Neural progenitor cell (in vitro differentiated cells): Measurements from ENCODE around the gene ZNRD2. TPM values are rescaled to one million over a fixed set of nuclear protein-coding genes. Genes with fewer than 3 reads are reported as not detected.
A peak's percentile ranks its signal among the peaks of the same experiment; 100 is the strongest.

Experiments
- DNase-seq: peaks from one replicate; pipeline ENCODE4 v3.0.0-alpha.2; 2016; ENCODE audit warnings: low spot score
- H2AFZ ChIP-seq: fragments of 200-600 bp; sonication (generic); replicated peaks from 2 replicates; pipeline ENCODE4 v1.6.1; 2016; ENCODE audit warnings: antibody characterized with exemption
- H3F3A ChIP-seq: fragments of 200-600 bp; sonication (generic); 2 replicates; pipeline ENCODE4 v1.6.1; 2016; ENCODE audit warnings: antibody characterized with exemption, low read depth
- H3K27ac ChIP-seq: fragments of 200-600 bp; sonication (generic); 2 replicates; pipeline ENCODE4 v1.5.1; 2016; ENCODE audit warnings: mild to moderate bottlenecking
- H3K27me3 ChIP-seq: fragments of 200-600 bp; sonication (generic); 2 replicates; pipeline ENCODE4 v1.6.1; 2016; ENCODE audit warnings: mild to moderate bottlenecking, moderate library complexity
- H3K36me3 ChIP-seq: fragments of 200-600 bp; sonication (generic); 2 replicates; pipeline ENCODE4 v1.5.1; 2016
- H3K4me1 ChIP-seq: fragments of 200-600 bp; sonication (generic); 2 replicates; pipeline ENCODE4 v1.6.1; 2016; ENCODE audit warnings: mixed run types
- H3K4me2 ChIP-seq: fragments of 200-600 bp; sonication (generic); 2 replicates; pipeline ENCODE4 v1.6.1; 2016
- H3K4me3 ChIP-seq: fragments of 200-600 bp; sonication (generic); 2 replicates; pipeline ENCODE4 v1.5.1; 2016
- H3K79me2 ChIP-seq: fragments of 200-600 bp; sonication (generic); 2 replicates; pipeline ENCODE4 v1.6.1; 2016; ENCODE audit warnings: low read depth
- H3K9ac ChIP-seq: fragments of 200-600 bp; sonication (generic); 2 replicates; pipeline ENCODE4 v1.6.1; 2016
- H3K9me3 ChIP-seq: fragments of 200-600 bp; sonication (generic); 2 replicates; pipeline ENCODE4 v1.5.1; 2016; ENCODE audit warnings: low read depth
- H4K20me1 ChIP-seq: fragments of 200-600 bp; sonication (generic); 2 replicates; pipeline ENCODE4 v1.6.1; 2016; ENCODE audit warnings: low read depth
- H3K27ac Mint-ChIP-seq: 3 replicates; pipeline ENCODE4 v1.8.0; 2021; ENCODE audit warnings: mixed read lengths
- H3K27me3 Mint-ChIP-seq: 2 replicates; pipeline ENCODE4 v1.8.0; 2022; ENCODE audit warnings: low read depth, mild to moderate bottlenecking, inconsistent platforms, moderate library complexity, mixed read lengths; ENCODE audit not compliant: insufficient read depth
- H3K36me3 Mint-ChIP-seq: 3 replicates; pipeline ENCODE4 v1.8.0; 2021; ENCODE audit warnings: mixed read lengths
- H3K4me1 Mint-ChIP-seq: 3 replicates; pipeline ENCODE4 v1.8.0; 2021; ENCODE audit warnings: mixed read lengths
- H3K4me3 Mint-ChIP-seq: 3 replicates; pipeline ENCODE4 v1.8.0; 2021; ENCODE audit warnings: mild to moderate bottlenecking, moderate library complexity, mixed read lengths
- H3K9me3 Mint-ChIP-seq: 3 replicates; pipeline ENCODE4 v1.8.0; 2020; ENCODE audit warnings: mixed read lengths
- CTCF ChIP-seq: fragments of 200-600 bp; sonication (generic); IDR thresholded peaks from 2 replicates; pipeline ENCODE4 v1.5.1; 2017; ENCODE audit warnings: antibody characterized with exemption, mild to moderate bottlenecking
- EZH2 ChIP-seq: fragments of 200-600 bp; sonication (generic); IDR thresholded peaks from 2 replicates; pipeline ENCODE4 v1.6.1; 2017; ENCODE audit warnings: antibody characterized with exemption, mild to moderate bottlenecking, moderate library complexity
- EZH2phosphoT487 ChIP-seq: fragments of 200-600 bp; sonication (generic); IDR thresholded peaks from 2 replicates; pipeline ENCODE4 v1.6.1; 2017; ENCODE audit warnings: antibody characterized with exemption
- total RNA-seq: library from RNA; depleted of rRNA; stranded (reverse); fragments of >200 nt; gene quantifications from 2 replicates; pipeline ENCODE4 v1.2.3, GENCODE V29; 2015; ENCODE audit warnings: low replicate concordance

ZNRD2 gene
- total RNA-seq, 1 donor from 2014 or later: 15.5 TPM

- no peaks in the 10 kb centered on the region for H4K20me1 ChIP-seq
- no peaks in the 10 kb centered on the region for H3K9me3 ChIP-seq
- Mint-ChIP-seq H3K4me3 (no peak overlapping the region), H3K36me3 (no peaks in the 10 kb centered on the region), H3K27ac (peak overlapping the region; percentile 82), H3K9me3 (no peaks in the 10 kb centered on the region), H3K27me3 (peaks cover 21% of the 10 kb centered on the region), H3K4me1 (peaks cover 28% of the 10 kb centered on the region)
- H3K4me2 ChIP-seq: no peak overlapping the region
- TF ChIP-seq EZH2phosphoT487: no peak
- TF ChIP-seq CTCF: no peak
- TF ChIP-seq EZH2: no peak
- peaks cover 14% of the 10 kb centered on the region for H3F3A ChIP-seq
- no peak overlapping the region for H3K9ac ChIP-seq
- no peaks in the 10 kb centered on the region for H3K4me1 ChIP-seq
- H3K27me3 ChIP-seq: peaks cover 63% of the 10 kb centered on the region
- no peaks in the 10 kb centered on the region for H3K36me3 ChIP-seq
- H3K27ac ChIP-seq: no peak overlapping the region
- H2AFZ ChIP-seq: no peak overlapping the region
- no peak overlapping the region for H3K4me3 ChIP-seq
- no peaks in the 10 kb centered on the region for H3K79me2 ChIP-seq
- DNase-seq: no peak
Observed at GRCh38 chr11:65583589-65583988, 13.3 kb downstream of the ZNRD2 start.

DNA sequence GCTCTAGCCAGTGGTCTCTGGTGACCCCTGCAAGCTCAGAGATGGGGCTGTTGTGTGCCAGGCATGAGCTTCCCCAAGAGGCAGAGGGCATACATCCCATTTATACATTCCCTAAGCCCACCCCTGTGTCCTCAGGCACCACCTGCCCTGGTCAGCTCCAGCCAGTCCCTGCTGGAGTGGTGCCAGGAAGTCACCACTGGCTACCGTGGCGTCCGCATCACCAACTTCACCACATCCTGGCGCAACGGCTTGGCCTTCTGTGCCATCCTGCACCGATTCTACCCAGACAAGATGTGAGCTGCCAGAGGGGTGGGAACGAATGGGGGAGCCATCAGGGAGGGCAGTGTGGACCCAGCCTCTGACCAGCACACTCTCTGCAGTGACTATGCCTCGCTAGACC is 13.8 kb downstream of the ZNRD2 start:
- no peaks in the 10 kb centered on the region for H3K9me3 ChIP-seq
- H3K27me3 ChIP-seq: peaks cover 58% of the 10 kb centered on the region
- no peaks in the 10 kb centered on the region for H4K20me1 ChIP-seq
- H3K27ac Mint-ChIP-seq: peak overlapping the region; percentile 88
- H3K4me2 ChIP-seq: peak overlapping the region; percentile 68
- H3K79me2 ChIP-seq: no peaks in the 10 kb centered on the region
- H3K4me1 ChIP-seq: no peaks in the 10 kb centered on the region
- no peak overlapping the region for H3K9ac ChIP-seq
- no peak overlapping the region for H3K27ac ChIP-seq
- no peaks in the 10 kb centered on the region for H3K36me3 ChIP-seq
- H3K4me1 Mint-ChIP-seq: peaks cover 31% of the 10 kb centered on the region
- H3K27me3 Mint-ChIP-seq: peaks cover 21% of the 10 kb centered on the region
- TF ChIP-seq CTCF (no peak), EZH2phosphoT487 (no peak), EZH2 (no peak)
- H3F3A ChIP-seq: peaks cover 14% of the 10 kb centered on the region
- H3K4me3 Mint-ChIP-seq: peak overlapping the region; percentile 35
- no peak overlapping the region for H3K4me3 ChIP-seq
- no peak overlapping the region for H2AFZ ChIP-seq
- no peaks in the 10 kb centered on the region for H3K36me3 Mint-ChIP-seq
- no peaks in the 10 kb centered on the region for H3K9me3 Mint-ChIP-seq
- DNase-seq: no peak

- H3K4me3 ChIP-seq: peak overlapping the region; percentile 34
- no peak overlapping the region for H3K27ac ChIP-seq
- Mint-ChIP-seq H3K4me1 (peaks cover 33% of the 10 kb centered on the region), H3K27me3 (peaks cover 21% of the 10 kb centered on the region), H3K4me3 (no peak overlapping the region), H3K27ac (no peak overlapping the region), H3K36me3 (no peaks in the 10 kb centered on the region), H3K9me3 (no peaks in the 10 kb centered on the region)
- no peaks in the 10 kb centered on the region for H3K4me1 ChIP-seq
- H3K4me2 ChIP-seq: peak overlapping the region; percentile 68
- no peak overlapping the region for H2AFZ ChIP-seq
- H4K20me1 ChIP-seq: no peaks in the 10 kb centered on the region
- peaks cover 60% of the 10 kb centered on the region for H3K27me3 ChIP-seq
- no peaks in the 10 kb centered on the region for H3K9me3 ChIP-seq
- peak; percentile 61 for DNase-seq
- H3K79me2 ChIP-seq: no peaks in the 10 kb centered on the region
- H3F3A ChIP-seq: peaks cover 14% of the 10 kb centered on the region
- no peaks in the 10 kb centered on the region for H3K36me3 ChIP-seq
- TF ChIP-seq EZH2: peak; percentile 55
- no peak for TF ChIP-seq EZH2phosphoT487
- TF ChIP-seq CTCF: no peak
- H3K9ac ChIP-seq: no peak overlapping the region
Observed at GRCh38 chr11:65584723-65585171, 14.5 kb downstream of the ZNRD2 start.
